ENCODE results near the gene GCGR. TPM values are rescaled to one million over a fixed set of nuclear protein-coding genes. Genes with fewer than 3 reads are reported as not detected.
A peak's percentile ranks its signal among the peaks of the same experiment; 100 is the strongest.

The GCGR gene
- total and polyA plus RNA-seq, 2 of the 13 experiments (the other 11 are each of a cell fraction or from before 2014, with no cell fraction given), result 0.04 to 0.13 TPM

DNA sequence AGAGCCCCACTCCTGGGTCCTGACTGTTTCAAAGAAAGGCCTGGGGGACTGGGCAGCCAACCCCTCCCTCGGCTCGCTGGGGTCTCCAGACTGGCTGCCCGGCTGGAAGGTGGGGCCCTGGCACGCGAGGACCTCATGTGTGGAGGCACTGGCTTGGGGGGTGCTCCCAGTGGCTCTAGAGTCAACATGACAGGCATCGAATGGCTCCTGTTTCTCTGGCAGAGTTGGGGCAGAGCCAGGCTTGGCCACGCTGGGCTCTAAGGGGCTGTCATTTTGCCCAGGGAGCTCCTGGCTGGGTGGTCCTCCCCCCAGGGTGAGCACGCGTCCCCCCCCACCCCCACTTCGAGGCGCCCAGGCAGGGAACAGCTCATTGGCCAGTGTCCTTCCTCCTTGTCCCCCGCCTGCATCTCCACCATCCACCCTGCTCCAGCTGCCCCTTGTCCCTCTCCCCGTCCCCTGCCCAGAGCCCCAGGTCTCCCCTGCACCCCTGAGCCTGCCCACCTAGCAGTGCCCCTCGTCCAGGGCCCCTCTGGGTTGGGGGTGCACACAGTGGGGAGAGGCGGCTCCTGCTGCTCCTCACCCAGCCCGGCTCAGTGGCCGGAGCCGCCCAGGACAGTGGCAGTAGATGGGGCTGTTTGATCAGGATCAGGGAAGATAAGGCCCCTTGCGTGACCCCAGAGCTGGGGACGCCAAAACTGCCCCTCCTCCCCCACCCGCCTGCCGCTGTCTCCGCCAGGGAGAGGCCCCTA, 2.7 kb downstream of the GCGR start (continued):
- TF ChIP-seq TAF15 (IDR thresholded peaks at IDR 0.05; ENCODE audit: low read depth, low read length, poor library complexity, severe bottlenecking) (peak; percentile 20), KDM6A (CRISPR knock-in tag; IDR thresholded peaks at IDR 0.05; ENCODE audit: low read depth) (no peak), GZF1 (CRISPR knock-in tag; IDR thresholded peaks at IDR 0.05) (no peak), NR2F6 (IDR thresholded peaks at IDR 0.05) (peak; percentile 33; the same call in 1 of the 2 replicates), NR2F6 (CRISPR knock-in tag; IDR thresholded peaks at IDR 0.05) (peak; percentile 67; the same call in 1 of the 2 replicates), JUNB (CRISPR knock-in tag; IDR thresholded peaks at IDR 0.05; ENCODE audit: borderline replicate concordance) (no peak), RXRA (CRISPR knock-in tag; IDR thresholded peaks at IDR 0.05) (peak; percentile 78), IKZF1 (IDR thresholded peaks at IDR 0.05) (no peak), ZNF782 (CRISPR knock-in tag; IDR thresholded peaks at IDR 0.05; ENCODE audit: borderline replicate concordance) (no peak), TCF7L2 (IDR thresholded peaks at IDR 0.05; ENCODE audit: low read depth, low read length) (no peak), ZNF746 (CRISPR knock-in tag; IDR thresholded peaks at IDR 0.05) (no peak)
- TF ChIP-seq, protein P1, sequence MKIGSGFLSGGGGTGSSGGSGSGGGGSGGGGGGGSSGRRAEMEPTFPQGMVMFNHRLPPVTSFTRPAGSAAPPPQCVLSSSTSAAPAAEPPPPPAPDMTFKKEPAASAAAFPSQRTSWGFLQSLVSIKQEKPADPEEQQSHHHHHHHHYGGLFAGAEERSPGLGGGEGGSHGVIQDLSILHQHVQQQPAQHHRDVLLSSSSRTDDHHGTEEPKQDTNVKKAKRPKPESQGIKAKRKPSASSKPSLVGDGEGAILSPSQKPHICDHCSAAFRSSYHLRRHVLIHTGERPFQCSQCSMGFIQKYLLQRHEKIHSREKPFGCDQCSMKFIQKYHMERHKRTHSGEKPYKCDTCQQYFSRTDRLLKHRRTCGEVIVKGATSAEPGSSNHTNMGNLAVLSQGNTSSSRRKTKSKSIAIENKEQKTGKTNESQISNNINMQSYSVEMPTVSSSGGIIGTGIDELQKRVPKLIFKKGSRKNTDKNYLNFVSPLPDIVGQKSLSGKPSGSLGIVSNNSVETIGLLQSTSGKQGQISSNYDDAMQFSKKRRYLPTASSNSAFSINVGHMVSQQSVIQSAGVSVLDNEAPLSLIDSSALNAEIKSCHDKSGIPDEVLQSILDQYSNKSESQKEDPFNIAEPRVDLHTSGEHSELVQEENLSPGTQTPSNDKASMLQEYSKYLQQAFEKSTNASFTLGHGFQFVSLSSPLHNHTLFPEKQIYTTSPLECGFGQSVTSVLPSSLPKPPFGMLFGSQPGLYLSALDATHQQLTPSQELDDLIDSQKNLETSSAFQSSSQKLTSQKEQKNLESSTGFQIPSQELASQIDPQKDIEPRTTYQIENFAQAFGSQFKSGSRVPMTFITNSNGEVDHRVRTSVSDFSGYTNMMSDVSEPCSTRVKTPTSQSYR (CRISPR knock-in tag; IDR thresholded peaks at IDR 0.05; ENCODE audit: borderline replicate concordance), result peak; percentile 38; the same call in 1 of the 2 replicates
- TF ChIP-seq, protein P2, sequence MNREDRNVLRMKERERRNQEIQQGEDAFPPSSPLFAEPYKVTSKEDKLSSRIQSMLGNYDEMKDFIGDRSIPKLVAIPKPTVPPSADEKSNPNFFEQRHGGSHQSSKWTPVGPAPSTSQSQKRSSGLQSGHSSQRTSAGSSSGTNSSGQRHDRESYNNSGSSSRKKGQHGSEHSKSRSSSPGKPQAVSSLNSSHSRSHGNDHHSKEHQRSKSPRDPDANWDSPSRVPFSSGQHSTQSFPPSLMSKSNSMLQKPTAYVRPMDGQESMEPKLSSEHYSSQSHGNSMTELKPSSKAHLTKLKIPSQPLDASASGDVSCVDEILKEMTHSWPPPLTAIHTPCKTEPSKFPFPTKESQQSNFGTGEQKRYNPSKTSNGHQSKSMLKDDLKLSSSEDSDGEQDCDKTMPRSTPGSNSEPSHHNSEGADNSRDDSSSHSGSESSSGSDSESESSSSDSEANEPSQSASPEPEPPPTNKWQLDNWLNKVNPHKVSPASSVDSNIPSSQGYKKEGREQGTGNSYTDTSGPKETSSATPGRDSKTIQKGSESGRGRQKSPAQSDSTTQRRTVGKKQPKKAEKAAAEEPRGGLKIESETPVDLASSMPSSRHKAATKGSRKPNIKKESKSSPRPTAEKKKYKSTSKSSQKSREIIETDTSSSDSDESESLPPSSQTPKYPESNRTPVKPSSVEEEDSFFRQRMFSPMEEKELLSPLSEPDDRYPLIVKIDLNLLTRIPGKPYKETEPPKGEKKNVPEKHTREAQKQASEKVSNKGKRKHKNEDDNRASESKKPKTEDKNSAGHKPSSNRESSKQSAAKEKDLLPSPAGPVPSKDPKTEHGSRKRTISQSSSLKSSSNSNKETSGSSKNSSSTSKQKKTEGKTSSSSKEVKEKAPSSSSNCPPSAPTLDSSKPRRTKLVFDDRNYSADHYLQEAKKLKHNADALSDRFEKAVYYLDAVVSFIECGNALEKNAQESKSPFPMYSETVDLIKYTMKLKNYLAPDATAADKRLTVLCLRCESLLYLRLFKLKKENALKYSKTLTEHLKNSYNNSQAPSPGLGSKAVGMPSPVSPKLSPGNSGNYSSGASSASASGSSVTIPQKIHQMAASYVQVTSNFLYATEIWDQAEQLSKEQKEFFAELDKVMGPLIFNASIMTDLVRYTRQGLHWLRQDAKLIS (CRISPR knock-in tag; IDR thresholded peaks at IDR 0.05), result no peak
- TF ChIP-seq, protein P3, sequence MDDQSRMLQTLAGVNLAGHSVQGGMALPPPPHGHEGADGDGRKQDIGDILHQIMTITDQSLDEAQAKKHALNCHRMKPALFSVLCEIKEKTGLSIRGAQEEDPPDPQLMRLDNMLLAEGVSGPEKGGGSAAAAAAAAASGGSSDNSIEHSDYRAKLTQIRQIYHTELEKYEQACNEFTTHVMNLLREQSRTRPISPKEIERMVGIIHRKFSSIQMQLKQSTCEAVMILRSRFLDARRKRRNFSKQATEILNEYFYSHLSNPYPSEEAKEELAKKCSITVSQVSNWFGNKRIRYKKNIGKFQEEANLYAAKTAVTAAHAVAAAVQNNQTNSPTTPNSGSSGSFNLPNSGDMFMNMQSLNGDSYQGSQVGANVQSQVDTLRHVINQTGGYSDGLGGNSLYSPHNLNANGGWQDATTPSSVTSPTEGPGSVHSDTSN (CRISPR knock-in tag; IDR thresholded peaks at IDR 0.05; ENCODE audit: borderline replicate concordance), result no peak
- TF ChIP-seq, protein P4, sequence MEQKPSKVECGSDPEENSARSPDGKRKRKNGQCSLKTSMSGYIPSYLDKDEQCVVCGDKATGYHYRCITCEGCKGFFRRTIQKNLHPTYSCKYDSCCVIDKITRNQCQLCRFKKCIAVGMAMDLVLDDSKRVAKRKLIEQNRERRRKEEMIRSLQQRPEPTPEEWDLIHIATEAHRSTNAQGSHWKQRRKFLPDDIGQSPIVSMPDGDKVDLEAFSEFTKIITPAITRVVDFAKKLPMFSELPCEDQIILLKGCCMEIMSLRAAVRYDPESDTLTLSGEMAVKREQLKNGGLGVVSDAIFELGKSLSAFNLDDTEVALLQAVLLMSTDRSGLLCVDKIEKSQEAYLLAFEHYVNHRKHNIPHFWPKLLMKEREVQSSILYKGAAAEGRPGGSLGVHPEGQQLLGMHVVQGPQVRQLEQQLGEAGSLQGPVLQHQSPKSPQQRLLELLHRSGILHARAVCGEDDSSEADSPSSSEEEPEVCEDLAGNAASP (CRISPR knock-in tag; IDR thresholded peaks at IDR 0.05; ENCODE audit: borderline replicate concordance), result peak; percentile 92; the same call in 1 of the 2 replicates
- TF ChIP-seq, protein P5, sequence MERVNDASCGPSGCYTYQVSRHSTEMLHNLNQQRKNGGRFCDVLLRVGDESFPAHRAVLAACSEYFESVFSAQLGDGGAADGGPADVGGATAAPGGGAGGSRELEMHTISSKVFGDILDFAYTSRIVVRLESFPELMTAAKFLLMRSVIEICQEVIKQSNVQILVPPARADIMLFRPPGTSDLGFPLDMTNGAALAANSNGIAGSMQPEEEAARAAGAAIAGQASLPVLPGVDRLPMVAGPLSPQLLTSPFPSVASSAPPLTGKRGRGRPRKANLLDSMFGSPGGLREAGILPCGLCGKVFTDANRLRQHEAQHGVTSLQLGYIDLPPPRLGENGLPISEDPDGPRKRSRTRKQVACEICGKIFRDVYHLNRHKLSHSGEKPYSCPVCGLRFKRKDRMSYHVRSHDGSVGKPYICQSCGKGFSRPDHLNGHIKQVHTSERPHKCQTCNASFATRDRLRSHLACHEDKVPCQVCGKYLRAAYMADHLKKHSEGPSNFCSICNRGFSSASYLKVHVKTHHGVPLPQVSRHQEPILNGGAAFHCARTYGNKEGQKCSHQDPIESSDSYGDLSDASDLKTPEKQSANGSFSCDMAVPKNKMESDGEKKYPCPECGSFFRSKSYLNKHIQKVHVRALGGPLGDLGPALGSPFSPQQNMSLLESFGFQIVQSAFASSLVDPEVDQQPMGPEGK (CRISPR knock-in tag; IDR thresholded peaks at IDR 0.05), result peak; percentile 46; the same call in 1 of the 2 replicates

All from HepG2 (cell line).